ENCODE data around the gene DPF3.

The DPF3 gene

DNA sequence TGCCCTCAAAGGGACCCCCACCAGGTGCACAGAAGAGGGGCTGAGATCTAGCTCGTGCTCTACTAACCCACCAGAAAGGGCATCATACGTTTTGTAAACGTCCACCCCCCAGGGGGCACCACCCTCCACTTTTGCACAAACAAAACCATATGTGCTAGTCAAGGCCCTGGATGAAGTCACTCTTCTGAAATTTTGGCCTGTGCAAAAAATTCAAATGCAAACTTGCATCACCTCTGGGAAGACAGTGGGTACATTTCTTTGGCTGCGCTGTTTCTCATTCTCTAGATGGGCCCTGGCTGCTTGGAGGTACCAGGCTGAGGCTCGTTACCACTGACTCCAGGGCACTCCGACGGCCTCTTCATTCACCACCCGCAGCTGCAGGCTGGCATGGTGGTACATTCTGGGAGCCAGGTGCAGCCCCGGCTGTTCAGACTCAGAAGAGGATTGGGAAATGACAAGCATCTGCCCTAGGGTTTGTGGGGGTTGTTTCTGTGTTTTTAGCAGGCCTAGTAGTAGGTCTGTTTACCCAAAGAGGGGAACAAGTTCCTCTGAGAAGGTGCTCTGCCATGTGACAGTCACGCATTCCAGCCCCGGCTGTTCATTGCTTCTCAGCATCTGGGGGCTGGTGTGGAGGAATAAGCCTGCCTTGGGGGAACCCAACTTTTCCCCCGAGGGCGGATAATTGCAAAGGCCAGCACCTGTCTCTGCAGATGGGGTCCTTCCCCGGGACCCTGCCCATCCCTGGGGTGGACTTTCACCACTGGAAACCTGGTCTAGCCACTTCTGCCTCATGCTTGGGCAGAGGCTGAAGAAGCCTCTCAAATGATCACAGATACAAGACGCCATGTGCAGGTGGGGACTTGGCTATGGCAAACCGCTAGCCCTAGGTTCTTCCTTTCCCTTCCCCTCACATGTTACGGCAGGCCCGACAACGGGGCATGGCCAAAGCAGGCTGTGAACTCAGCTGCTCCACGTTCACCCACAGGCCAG is 147.6 kb downstream of the DPF3 start:
- DNase-seq (ENCODE audit: low read depth, low spot score) = no peak
- no peaks in the 10 kb centered on the region for H3K36me3 ChIP-seq (ENCODE audit: insufficient read depth, insufficient read length, low read length)
- H3K4me3 ChIP-seq (ENCODE audit: insufficient read length, low read depth) = no peak overlapping the region
- no peaks in the 10 kb centered on the region for H3K9me3 ChIP-seq (ENCODE audit: insufficient read depth, low read length)
- H3K9ac ChIP-seq (ENCODE audit: insufficient read length, low read depth) = no peak overlapping the region
- no peak for TF ChIP-seq ZNF274 (IDR thresholded peaks at IDR 0.05; ENCODE audit: low read depth, low read length)
- no peak for TF ChIP-seq YY1 (IDR thresholded peaks at IDR 0.05; ENCODE audit: insufficient read depth, insufficient read length)
- TF ChIP-seq SUZ12 (IDR thresholded peaks at IDR 0.05; ENCODE audit: extremely low read depth, insufficient read depth, insufficient read length) = no peak
- no peaks in the 10 kb centered on the region for H3K27me3 ChIP-seq (ENCODE audit: insufficient read depth, insufficient read length)
- H3K4me1 ChIP-seq (ENCODE audit: insufficient read depth, insufficient read length) = no peaks in the 10 kb centered on the region

DNA sequence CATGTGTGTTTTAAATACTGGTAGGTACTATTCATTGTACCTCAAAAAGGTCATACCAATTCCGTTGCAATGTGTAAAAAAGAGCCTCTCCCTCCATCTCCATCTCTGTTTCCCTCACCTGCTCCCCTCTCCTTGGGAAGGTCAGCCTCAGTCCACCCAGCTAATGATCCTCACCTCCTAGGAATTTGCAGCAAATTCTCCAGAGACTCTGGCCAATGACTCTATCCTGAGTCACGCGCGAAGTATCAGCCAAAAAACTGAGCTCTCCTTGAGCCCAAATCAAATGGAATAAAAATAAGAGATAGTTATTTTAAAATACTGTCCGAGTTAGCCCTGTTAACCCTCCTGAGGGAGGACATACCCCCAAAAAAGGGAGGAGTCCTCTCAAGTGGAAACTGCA is 148.4 kb downstream of the DPF3 start:
- TF ChIP-seq SUZ12 (IDR thresholded peaks at IDR 0.05; ENCODE audit: extremely low read depth, insufficient read depth, insufficient read length) (no peak), YY1 (IDR thresholded peaks at IDR 0.05; ENCODE audit: insufficient read depth, insufficient read length) (no peak), ZNF274 (IDR thresholded peaks at IDR 0.05; ENCODE audit: low read depth, low read length) (no peak)
- H3K36me3 ChIP-seq (ENCODE audit: insufficient read depth, insufficient read length, low read length) = no peaks in the 10 kb centered on the region
- H3K9ac ChIP-seq (ENCODE audit: insufficient read length, low read depth) = no peak overlapping the region
- H3K9me3 ChIP-seq (ENCODE audit: insufficient read depth, low read length) = no peaks in the 10 kb centered on the region
- DNase-seq (ENCODE audit: low read depth, low spot score) = no peak
- H3K4me3 ChIP-seq (ENCODE audit: insufficient read length, low read depth) = no peak overlapping the region
- H3K27me3 ChIP-seq (ENCODE audit: insufficient read depth, insufficient read length) = no peaks in the 10 kb centered on the region
- H3K4me1 ChIP-seq (ENCODE audit: insufficient read depth, insufficient read length) = no peaks in the 10 kb centered on the region

DNA sequence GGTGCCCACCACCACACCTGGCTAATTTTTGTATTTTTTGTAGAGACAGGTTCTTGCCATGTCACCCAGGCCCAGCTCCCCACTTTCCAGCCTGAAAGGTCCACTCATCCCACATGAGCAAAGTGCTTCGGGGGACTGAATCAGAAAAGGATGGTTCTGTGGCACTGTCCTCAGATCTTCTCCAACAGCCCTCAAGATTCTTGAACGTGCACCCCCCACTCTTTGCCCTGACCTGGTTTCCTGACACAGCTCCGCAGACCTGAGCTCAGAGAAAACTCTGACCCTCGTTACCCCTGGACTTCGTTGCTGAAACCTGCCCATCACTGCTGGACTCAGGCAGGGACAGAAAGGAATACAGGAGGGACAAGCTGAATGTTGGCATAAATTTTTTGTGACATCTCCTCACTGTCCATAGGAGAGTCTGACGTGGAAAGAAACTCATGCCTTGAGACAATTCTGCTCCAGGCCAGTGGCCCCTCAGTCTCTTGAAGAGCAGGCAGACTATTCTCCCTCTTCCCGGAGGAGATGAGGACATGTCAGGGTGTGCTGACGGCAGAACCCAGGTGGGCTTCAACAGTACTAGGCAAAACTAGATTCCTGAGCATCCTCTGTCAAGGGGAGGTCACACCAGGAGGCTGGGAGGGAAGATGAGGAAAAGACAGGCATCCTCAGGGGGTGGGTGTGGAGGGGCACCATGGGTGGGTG is 149.3 kb downstream of the DPF3 start:
- Histone ChIP-seq H3K27me3 (ENCODE audit: insufficient read depth, insufficient read length) (no peaks in the 10 kb centered on the region), H3K9me3 (ENCODE audit: insufficient read depth, low read length) (no peaks in the 10 kb centered on the region), H3K4me1 (ENCODE audit: insufficient read depth, insufficient read length) (no peaks in the 10 kb centered on the region), H3K36me3 (ENCODE audit: insufficient read depth, insufficient read length, low read length) (no peaks in the 10 kb centered on the region), H3K9ac (ENCODE audit: insufficient read length, low read depth) (no peak overlapping the region), H3K4me3 (ENCODE audit: insufficient read length, low read depth) (no peak overlapping the region)
- no peak for DNase-seq (ENCODE audit: low read depth, low spot score)
- TF ChIP-seq YY1 (IDR thresholded peaks at IDR 0.05; ENCODE audit: insufficient read depth, insufficient read length) = no peak
- no peak for TF ChIP-seq SUZ12 (IDR thresholded peaks at IDR 0.05; ENCODE audit: extremely low read depth, insufficient read depth, insufficient read length)
- TF ChIP-seq ZNF274 (IDR thresholded peaks at IDR 0.05; ENCODE audit: low read depth, low read length) = no peak

DNA sequence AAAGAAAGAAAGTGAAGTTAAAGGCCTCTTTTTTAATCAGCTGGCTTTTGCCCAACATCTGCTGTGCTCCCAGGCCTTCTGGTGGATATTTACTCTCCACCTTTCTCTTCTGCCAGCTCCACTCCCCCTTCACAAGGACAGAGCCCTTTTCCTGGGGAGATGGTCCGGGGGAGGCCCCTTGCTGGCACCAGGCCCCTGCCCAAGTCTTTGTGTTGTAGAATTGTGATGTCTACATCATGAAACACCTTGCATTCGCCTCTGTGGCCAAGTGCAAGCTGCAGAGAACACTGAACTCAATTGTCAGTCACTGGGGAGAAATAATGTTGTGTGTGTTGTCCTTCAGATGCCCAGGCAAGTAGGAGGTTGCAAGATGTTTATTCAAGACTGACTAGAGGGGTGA is 150.3 kb downstream of the DPF3 start:
- H3K27me3 ChIP-seq (ENCODE audit: insufficient read depth, insufficient read length) = no peaks in the 10 kb centered on the region
- no peaks in the 10 kb centered on the region for H3K36me3 ChIP-seq (ENCODE audit: insufficient read depth, insufficient read length, low read length)
- H3K9me3 ChIP-seq (ENCODE audit: insufficient read depth, low read length) = no peaks in the 10 kb centered on the region
- H3K4me1 ChIP-seq (ENCODE audit: insufficient read depth, insufficient read length) = no peaks in the 10 kb centered on the region
- TF ChIP-seq ZNF274 (IDR thresholded peaks at IDR 0.05; ENCODE audit: low read depth, low read length) = no peak
- no peak for TF ChIP-seq SUZ12 (IDR thresholded peaks at IDR 0.05; ENCODE audit: extremely low read depth, insufficient read depth, insufficient read length)
- TF ChIP-seq YY1 (IDR thresholded peaks at IDR 0.05; ENCODE audit: insufficient read depth, insufficient read length) = no peak
- H3K9ac ChIP-seq (ENCODE audit: insufficient read length, low read depth) = no peak overlapping the region
- DNase-seq (ENCODE audit: low read depth, low spot score) = no peak
- H3K4me3 ChIP-seq (ENCODE audit: insufficient read length, low read depth) = no peak overlapping the region

DNA sequence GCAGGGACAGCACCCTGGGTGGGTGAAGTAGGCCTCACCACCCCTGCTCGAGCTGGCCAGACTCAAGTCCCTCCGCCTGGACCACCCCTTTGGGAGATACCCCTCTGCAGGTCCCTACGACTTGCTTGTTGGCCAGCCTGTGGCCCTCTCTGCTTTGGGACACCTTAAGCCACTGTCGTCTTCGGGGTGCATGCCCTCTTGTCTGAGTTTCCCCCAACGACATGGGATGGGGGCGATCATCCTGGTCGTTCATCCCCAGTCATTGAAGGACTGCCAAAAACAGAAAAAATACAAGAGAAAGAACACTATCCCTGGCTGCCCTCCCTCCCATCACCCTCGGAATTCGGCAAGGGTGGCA is 151.1 kb downstream of the DPF3 start:
- no peaks in the 10 kb centered on the region for H3K4me1 ChIP-seq (ENCODE audit: insufficient read depth, insufficient read length)
- TF ChIP-seq YY1 (IDR thresholded peaks at IDR 0.05; ENCODE audit: insufficient read depth, insufficient read length) (no peak), ZNF274 (IDR thresholded peaks at IDR 0.05; ENCODE audit: low read depth, low read length) (no peak), SUZ12 (IDR thresholded peaks at IDR 0.05; ENCODE audit: extremely low read depth, insufficient read depth, insufficient read length) (no peak)
- no peaks in the 10 kb centered on the region for H3K27me3 ChIP-seq (ENCODE audit: insufficient read depth, insufficient read length)
- no peaks in the 10 kb centered on the region for H3K36me3 ChIP-seq (ENCODE audit: insufficient read depth, insufficient read length, low read length)
- no peak overlapping the region for H3K9ac ChIP-seq (ENCODE audit: insufficient read length, low read depth)
- DNase-seq (ENCODE audit: low read depth, low spot score) = no peak
- H3K4me3 ChIP-seq (ENCODE audit: insufficient read length, low read depth) = no peak overlapping the region
- H3K9me3 ChIP-seq (ENCODE audit: insufficient read depth, low read length) = no peaks in the 10 kb centered on the region

DNA sequence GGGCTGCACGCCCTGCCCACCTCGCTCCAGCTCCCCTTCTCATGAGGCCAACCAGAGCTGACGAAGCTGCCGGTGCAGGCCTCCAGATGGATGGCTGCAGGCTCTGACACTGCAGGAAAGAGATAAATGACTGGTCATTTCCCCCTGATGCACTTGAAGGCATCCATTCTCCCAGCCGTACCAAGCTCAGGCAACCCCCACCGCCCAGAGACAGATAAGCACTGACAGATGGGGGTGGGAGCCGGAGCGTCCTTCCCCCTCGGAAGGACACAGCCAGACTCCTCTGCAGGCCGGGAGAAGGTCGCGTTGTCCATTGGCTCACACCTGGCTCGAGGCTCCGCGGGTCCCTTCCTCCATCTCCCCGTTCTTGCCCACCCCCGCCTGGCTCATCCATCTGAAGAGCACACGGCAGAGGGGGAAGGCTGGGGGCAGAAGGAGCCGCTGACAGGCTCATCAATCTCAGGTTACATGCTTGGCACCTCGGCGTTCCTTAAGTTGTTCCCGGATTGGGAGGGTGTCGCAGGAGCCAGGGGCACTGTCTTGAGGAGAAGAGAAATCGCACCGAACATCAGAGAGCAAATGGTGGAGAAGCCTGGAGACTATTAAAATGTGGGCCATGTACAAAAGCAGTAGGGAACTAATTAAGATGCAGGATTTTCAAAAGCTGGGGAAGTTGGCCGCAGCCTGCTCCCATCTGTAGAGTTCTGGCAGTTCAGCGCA is 151.6 kb downstream of the DPF3 start:
- H3K27me3 ChIP-seq (ENCODE audit: insufficient read depth, insufficient read length) = no peaks in the 10 kb centered on the region

DNA sequence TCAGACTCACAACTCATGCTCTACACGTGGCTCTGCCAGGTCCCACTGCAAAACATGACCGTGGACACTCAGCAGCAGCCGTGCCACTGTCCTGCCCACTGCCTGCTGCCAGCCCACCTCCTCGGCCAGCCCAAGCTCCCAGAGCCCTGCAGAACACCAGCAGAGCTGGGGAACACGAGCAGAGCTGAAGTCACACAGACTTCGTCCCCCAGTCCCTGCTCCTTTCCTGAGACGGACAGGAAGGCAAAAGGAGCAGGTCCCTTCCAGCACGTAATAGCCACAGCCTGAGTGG is 152.1 kb downstream of the DPF3 start:
- Histone ChIP-seq H3K27me3 (ENCODE audit: insufficient read depth, insufficient read length) (no peaks in the 10 kb centered on the region), H3K4me3 (ENCODE audit: insufficient read length, low read depth) (no peak overlapping the region), H3K9me3 (ENCODE audit: insufficient read depth, low read length) (no peaks in the 10 kb centered on the region), H3K9ac (ENCODE audit: insufficient read length, low read depth) (no peak overlapping the region), H3K36me3 (ENCODE audit: insufficient read depth, insufficient read length, low read length) (no peaks in the 10 kb centered on the region), H3K4me1 (ENCODE audit: insufficient read depth, insufficient read length) (no peaks in the 10 kb centered on the region)
- no peak for DNase-seq (ENCODE audit: low read depth, low spot score)
- TF ChIP-seq ZNF274 (IDR thresholded peaks at IDR 0.05; ENCODE audit: low read depth, low read length) (no peak), SUZ12 (IDR thresholded peaks at IDR 0.05; ENCODE audit: extremely low read depth, insufficient read depth, insufficient read length) (no peak), YY1 (IDR thresholded peaks at IDR 0.05; ENCODE audit: insufficient read depth, insufficient read length) (no peak)

More for the DNA sequence above, 151.6 kb downstream of the DPF3 start:
- TF ChIP-seq ZNF274 (IDR thresholded peaks at IDR 0.05; ENCODE audit: low read depth, low read length) (no peak), SUZ12 (IDR thresholded peaks at IDR 0.05; ENCODE audit: extremely low read depth, insufficient read depth, insufficient read length) (no peak), YY1 (IDR thresholded peaks at IDR 0.05; ENCODE audit: insufficient read depth, insufficient read length) (no peak)
- no peak overlapping the region for H3K9ac ChIP-seq (ENCODE audit: insufficient read length, low read depth)
- no peaks in the 10 kb centered on the region for H3K4me1 ChIP-seq (ENCODE audit: insufficient read depth, insufficient read length)
- no peaks in the 10 kb centered on the region for H3K36me3 ChIP-seq (ENCODE audit: insufficient read depth, insufficient read length, low read length)
- no peak for DNase-seq (ENCODE audit: low read depth, low spot score)
- no peak overlapping the region for H3K4me3 ChIP-seq (ENCODE audit: insufficient read length, low read depth)
- H3K9me3 ChIP-seq (ENCODE audit: insufficient read depth, low read length) = no peaks in the 10 kb centered on the region
